Choroid plexus epithelial cell (primary cell): ENCODE measurements around the gene SETD2.

Experiments
- DNase-seq: peaks from one replicate; pipeline ENCODE4 v3.0.0-alpha.2; 2010; ENCODE audit warnings: low read depth
- H3K4me3 ChIP-seq: 2 replicates; pipeline ENCODE4 v1.5.1; 2011; ENCODE audit warnings: low read depth, mild to moderate bottlenecking, control low read depth, low read length, moderate library complexity
- TF ChIP-seq, protein P1 (sequence below): conservative IDR thresholded peaks from 2 replicates; pipeline ENCODE4 v1.5.1; 2011; ENCODE audit warnings: low read depth, mild to moderate bottlenecking, control low read depth, inconsistent platforms, low read length, moderate library complexity

The SETD2 gene

DNA sequence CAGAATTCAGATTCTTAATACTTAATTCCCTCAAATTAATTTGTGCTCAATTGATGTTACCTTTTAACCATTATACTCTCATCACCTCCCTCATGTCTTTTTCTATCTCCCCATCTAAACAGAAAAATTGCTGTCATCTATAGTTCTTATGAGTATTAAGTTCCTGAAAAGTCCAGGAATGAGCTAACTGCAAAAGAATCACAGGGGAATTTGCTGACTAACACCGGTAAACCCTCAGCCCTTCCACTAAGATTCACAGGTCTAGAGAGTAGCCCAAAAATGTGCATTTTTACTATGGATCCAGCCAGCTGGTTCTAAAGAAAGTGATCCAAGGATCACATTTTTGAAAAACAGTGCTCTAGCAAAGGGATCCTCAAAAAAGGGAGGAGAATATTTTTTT lies 67.0 kb downstream of the SETD2 start:
- TF ChIP-seq, protein P1, sequence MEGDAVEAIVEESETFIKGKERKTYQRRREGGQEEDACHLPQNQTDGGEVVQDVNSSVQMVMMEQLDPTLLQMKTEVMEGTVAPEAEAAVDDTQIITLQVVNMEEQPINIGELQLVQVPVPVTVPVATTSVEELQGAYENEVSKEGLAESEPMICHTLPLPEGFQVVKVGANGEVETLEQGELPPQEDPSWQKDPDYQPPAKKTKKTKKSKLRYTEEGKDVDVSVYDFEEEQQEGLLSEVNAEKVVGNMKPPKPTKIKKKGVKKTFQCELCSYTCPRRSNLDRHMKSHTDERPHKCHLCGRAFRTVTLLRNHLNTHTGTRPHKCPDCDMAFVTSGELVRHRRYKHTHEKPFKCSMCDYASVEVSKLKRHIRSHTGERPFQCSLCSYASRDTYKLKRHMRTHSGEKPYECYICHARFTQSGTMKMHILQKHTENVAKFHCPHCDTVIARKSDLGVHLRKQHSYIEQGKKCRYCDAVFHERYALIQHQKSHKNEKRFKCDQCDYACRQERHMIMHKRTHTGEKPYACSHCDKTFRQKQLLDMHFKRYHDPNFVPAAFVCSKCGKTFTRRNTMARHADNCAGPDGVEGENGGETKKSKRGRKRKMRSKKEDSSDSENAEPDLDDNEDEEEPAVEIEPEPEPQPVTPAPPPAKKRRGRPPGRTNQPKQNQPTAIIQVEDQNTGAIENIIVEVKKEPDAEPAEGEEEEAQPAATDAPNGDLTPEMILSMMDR, result no peak
- DNase-seq, result peak; percentile 79
- no peak overlapping the region for H3K4me3 ChIP-seq

DNA sequence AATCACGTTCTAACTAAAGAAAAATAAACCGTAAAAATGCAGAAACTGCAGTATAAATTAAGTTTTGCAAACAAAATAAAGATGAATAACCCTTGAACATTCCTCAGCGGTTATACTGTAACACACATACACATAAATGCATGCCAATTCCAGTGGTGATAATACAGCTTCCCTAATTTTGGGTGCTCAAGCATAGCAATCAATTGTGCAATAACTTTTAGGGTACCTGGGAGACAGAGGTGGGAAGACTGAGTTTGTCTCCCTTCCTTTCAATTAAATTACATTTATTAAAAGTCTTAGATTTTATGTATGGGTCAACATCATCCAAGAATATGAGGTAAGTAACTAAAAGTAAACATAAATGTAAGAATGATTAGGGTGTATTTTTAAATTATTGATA lies 71.8 kb downstream of the SETD2 start:
- TF ChIP-seq, protein P1, result no peak
- no peak overlapping the region for H3K4me3 ChIP-seq
- DNase-seq, result no peak

DNA sequence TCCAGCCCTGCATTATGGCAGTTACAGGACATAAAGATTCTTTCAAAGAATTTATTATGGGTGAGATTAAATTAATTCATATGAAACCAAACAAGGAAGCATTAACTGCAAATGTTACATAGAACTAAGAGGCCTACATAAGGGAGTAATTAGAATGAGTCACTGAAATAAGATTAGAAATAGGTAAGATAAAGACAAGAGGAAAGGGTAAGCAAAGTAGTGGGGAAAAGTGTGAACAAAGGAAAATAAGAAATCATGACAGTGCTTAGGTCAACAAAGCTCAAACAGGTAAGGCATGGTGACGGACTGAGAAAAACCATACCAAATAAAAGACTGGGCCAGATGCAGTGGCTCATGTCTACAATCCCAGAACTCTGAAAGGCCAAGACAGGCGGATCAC lies 74.3 kb downstream of the SETD2 start:
- DNase-seq, result no peak
- H3K4me3 ChIP-seq, result no peak overlapping the region
- TF ChIP-seq, protein P1, result no peak

DNA sequence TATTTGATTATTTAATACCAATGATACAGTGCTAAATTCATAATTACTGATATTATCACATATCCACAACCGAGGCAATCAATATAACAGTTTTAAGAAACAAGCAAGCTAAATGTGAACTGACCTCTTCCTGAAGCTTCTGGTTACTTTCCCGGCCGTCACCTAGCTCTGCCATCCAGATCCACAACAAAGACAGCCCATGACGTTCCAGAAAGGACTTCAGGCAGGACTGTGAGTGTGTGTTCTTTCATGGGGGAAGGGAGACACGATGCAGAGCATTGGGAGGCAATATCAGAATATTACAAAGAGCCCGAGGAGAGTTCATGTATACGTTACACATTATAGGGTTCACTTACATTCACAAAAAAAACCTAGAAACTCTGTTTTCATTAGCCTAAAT lies 77.8 kb downstream of the SETD2 start:
- no peak overlapping the region for H3K4me3 ChIP-seq
- no peak for DNase-seq
- TF ChIP-seq, protein P1, result no peak

DNA sequence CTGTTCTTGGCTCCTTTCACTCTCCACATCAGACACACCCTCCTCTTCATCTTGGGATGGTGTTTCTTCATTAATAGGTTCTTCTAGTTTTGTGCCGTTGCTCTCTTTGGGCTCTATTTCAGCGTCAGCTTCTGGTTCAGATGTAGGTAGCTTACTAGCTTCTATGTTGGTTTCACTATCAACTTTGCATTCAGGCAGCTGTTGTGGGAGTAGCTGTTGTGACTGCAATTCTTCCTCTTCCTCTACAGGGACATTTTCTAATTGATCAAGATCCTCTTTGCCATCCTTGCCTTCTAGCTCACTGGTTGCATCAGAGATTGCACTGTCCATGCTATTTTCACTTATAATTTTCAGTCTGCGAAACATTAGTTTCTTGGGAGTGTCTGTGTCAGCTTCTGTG lies 80.1 kb downstream of the SETD2 start:
- no peak for DNase-seq
- TF ChIP-seq, protein P1, result no peak
- H3K4me3 ChIP-seq, result no peak overlapping the region

DNA sequence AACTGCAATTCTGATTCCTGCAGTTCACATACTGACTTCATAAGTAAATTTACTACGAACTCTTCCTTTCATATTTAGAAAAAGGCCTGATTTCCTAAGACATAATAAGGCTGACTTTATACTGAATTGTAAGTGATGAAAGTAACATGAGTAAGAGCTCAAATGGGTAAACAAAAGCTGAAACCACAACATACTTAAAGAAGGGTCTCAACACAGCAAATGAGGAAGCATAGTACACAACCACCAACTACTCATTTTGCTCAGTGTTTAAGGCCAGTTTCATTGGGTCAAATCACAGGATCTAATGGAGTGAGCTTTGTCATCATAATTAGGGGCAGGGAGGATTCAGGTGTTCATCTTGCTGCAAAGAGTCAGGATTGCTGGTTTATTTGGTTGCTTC lies 81.4 kb downstream of the SETD2 start:
- peak; percentile 64 for DNase-seq
- TF ChIP-seq, protein P1, result no peak
- H3K4me3 ChIP-seq, result no peak overlapping the region

DNA sequence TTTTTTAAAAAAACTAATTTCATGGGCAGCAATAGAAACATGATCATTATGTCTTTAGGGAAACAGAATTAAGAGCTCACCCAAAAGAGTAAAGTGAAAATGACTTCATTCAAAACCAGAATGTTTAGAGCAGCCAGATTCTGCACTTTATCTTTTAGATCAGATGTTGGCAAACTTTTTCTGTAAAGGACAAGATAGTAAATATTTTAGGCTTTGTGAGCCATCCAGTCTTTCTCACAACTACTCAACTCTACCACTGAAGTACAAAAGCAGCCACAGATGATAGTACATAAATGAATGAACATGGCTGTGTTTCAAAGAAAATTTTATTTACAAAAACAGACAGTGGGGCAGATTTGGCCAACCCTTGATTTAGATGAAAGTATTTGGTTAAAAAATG lies 84.5 kb downstream of the SETD2 start:
- H3K4me3 ChIP-seq, result no peak overlapping the region
- TF ChIP-seq, protein P1, result no peak
- no peak for DNase-seq
